HepG2 (cell line): ENCODE measurements around the gene ZNF444. TPM values are rescaled to one million over a fixed set of nuclear protein-coding genes. Genes with fewer than 3 reads are reported as not detected.
A peak's percentile ranks its signal among the peaks of the same experiment; 100 is the strongest.

Experiments
- ARNT2 ChIP-seq: sonication (generic); formaldehyde crosslinking; IDR thresholded peaks from 2 replicates; pipeline ENCODE4 v1.8.0; 2022; ENCODE audit warnings: mild to moderate bottlenecking, low read depth, missing genetic modification reagents, moderate library complexity
- CREB1 ChIP-seq, 2 experiments: fragments of 450-650 bp in 1 of 2; IDR thresholded peaks; 2 replicates each; pipeline ENCODE4 v1.6.1; 2016 to 2017; ENCODE audit warnings: control low read depth in 1 of 2, mild to moderate bottlenecking in 1 of 2, missing compliant biosample characterization in 1 of 2, missing genetic modification characterization in 1 of 2
- ETV5 ChIP-seq: IDR thresholded peaks from 2 replicates; pipeline ENCODE4 v1.6.1; 2018; ENCODE audit warnings: missing biosample characterization, missing genetic modification reagents, inconsistent platforms, borderline replicate concordance
- GABPA ChIP-seq, 2 experiments: IDR thresholded peaks; 2 replicates each; pipeline ENCODE4 v1.6.1; 2011 to 2016; ENCODE audit warnings: low read depth in 2 of 2, low read length in 1 of 2, missing biosample characterization in 1 of 2, missing genetic modification characterization in 1 of 2
- GLI4 ChIP-seq: sonication (generic); formaldehyde crosslinking; IDR thresholded peaks from 2 replicates; pipeline ENCODE4 v1.5.1; 2020; ENCODE audit warnings: missing genetic modification reagents, mild to moderate bottlenecking, moderate library complexity, borderline replicate concordance
- GPN1 ChIP-seq: sonication (generic); formaldehyde crosslinking; IDR thresholded peaks from 2 replicates; pipeline ENCODE4 v1.5.1; 2020; ENCODE audit warnings: missing genetic modification reagents, borderline replicate concordance
- HNRNPUL1 ChIP-seq: fragments of 200-400 bp; formaldehyde crosslinking; IDR thresholded peaks from 2 replicates; pipeline ENCODE4 v1.6.1; 2017; ENCODE audit warnings: low read depth, mild to moderate bottlenecking, low read length, moderate library complexity
- NFE2L2 ChIP-seq: fragments of 150-350 bp; IDR thresholded peaks from 2 replicates; pipeline ENCODE4 v1.6.1; 2014; ENCODE audit warnings: low read length
- RBM22 ChIP-seq: fragments of 200-400 bp; formaldehyde crosslinking; optimal IDR thresholded peaks from 2 replicates; pipeline ENCODE3; 2017; ENCODE audit warnings: mild to moderate bottlenecking, low read length, moderate library complexity
- RCOR2 ChIP-seq: IDR thresholded peaks from 2 replicates; pipeline ENCODE4 v1.6.1; 2016; ENCODE audit warnings: missing biosample characterization, missing genetic modification reagents
- SOX6 ChIP-seq, 2 experiments: fragments of 450-650 bp in 1 of 2; sonication (generic) in 1 of 2; formaldehyde crosslinking in 1 of 2; IDR thresholded peaks; 2 replicates each; pipeline versions ENCODE4 v1.4.0 to v1.6.1; 2017 to 2020; ENCODE audit warnings: antibody characterized with exemption in 1 of 2, mild to moderate bottlenecking in 1 of 2, missing genetic modification reagents in 1 of 2
- ZBTB3 ChIP-seq: sonication (generic); formaldehyde crosslinking; IDR thresholded peaks from 2 replicates; pipeline ENCODE4 v1.4.0; 2020; ENCODE audit warnings: low read depth, mild to moderate bottlenecking, moderate library complexity, missing genetic modification reagents, borderline replicate concordance
- ZKSCAN5 ChIP-seq: sonication (generic); formaldehyde crosslinking; IDR thresholded peaks from 2 replicates; pipeline ENCODE4 v1.5.1; 2020; ENCODE audit warnings: mild to moderate bottlenecking, missing genetic modification reagents
- ZNF556 ChIP-seq: sonication (generic); formaldehyde crosslinking; IDR thresholded peaks from 2 replicates; pipeline ENCODE4 v1.4.0; 2020; ENCODE audit warnings: mild to moderate bottlenecking, missing genetic modification reagents, borderline replicate concordance
- ZNF569 ChIP-seq: sonication (generic); formaldehyde crosslinking; IDR thresholded peaks from 2 replicates; pipeline ENCODE4 v1.5.0; 2020; ENCODE audit warnings: mild to moderate bottlenecking, missing genetic modification reagents, moderate library complexity, borderline replicate concordance
- ZNF713 ChIP-seq: sonication (generic); formaldehyde crosslinking; IDR thresholded peaks from 2 replicates; pipeline ENCODE4 v1.4.0; 2020; ENCODE audit warnings: mild to moderate bottlenecking, missing genetic modification reagents
- ZNF777 ChIP-seq: sonication (generic); formaldehyde crosslinking; IDR thresholded peaks from 2 replicates; pipeline ENCODE4 v1.4.0; 2020; ENCODE audit warnings: missing genetic modification reagents
- ZNF780A ChIP-seq: sonication (generic); formaldehyde crosslinking; IDR thresholded peaks from 2 replicates; pipeline ENCODE4 v1.8.0; 2022; ENCODE audit warnings: mild to moderate bottlenecking, missing genetic modification reagents, moderate library complexity
- polyA plus RNA-seq, 8 experiments: library from polyadenylated mRNA; depleted of rRNA in 3 of 8; stranded (reverse) in 7 of 8; unstranded in 1 of 8; fragments of >200 nt; fragmentation: Illumina TruSeq in 4 of 8; extraction: Trizol in 4 of 8; gene quantifications; 2 replicates each; pipeline versions ENCODE4 v1.2.1 to v1.2.3, GENCODE V29; 2011 to 2016; ENCODE audit warnings: low read depth in 4 of 8, missing spikeins in 1 of 8, mixed read lengths in 1 of 8; ENCODE audit not compliant: insufficient read depth in 1 of 8
- total RNA-seq, 5 experiments: library from RNA; depleted of rRNA; stranded (reverse); fragments of >200 nt; fragmentation: Illumina TruSeq; extraction: Trizol; gene quantifications; 2 replicates each; pipeline ENCODE4 v1.2.3, GENCODE V29; 2016; ENCODE audit warnings: low read depth in 1 of 5
- TF ChIP-seq, protein P1 (sequence below): sonication (generic); formaldehyde crosslinking; IDR thresholded peaks from 2 replicates; pipeline ENCODE4 v1.5.0; 2020; ENCODE audit warnings: missing genetic modification reagents, mild to moderate bottlenecking, borderline replicate concordance
- TF ChIP-seq, protein P2 (sequence below): IDR thresholded peaks from 2 replicates; pipeline ENCODE4 v1.6.1; 2016; ENCODE audit warnings: missing genetic modification reagents, missing compliant biosample characterization
- TF ChIP-seq, protein P3 (sequence below): sonication (generic); formaldehyde crosslinking; IDR thresholded peaks from 2 replicates; pipeline ENCODE4 v1.5.0; 2020; ENCODE audit warnings: mild to moderate bottlenecking, missing genetic modification reagents
- TF ChIP-seq, protein P4 (sequence below): sonication (generic); formaldehyde crosslinking; IDR thresholded peaks from 2 replicates; pipeline ENCODE4 v1.4.0; 2020; ENCODE audit warnings: mild to moderate bottlenecking, missing genetic modification reagents
- TF ChIP-seq, protein P5 (sequence below): sonication (generic); formaldehyde crosslinking; IDR thresholded peaks from 2 replicates; pipeline ENCODE4 v1.4.0; 2020; ENCODE audit warnings: missing genetic modification reagents

Gene ZNF444
- total and polyA plus RNA-seq, 2 of the 13 experiments (the other 11 are each of a cell fraction or from before 2014, with no cell fraction given): 27.4 to 30.3 TPM

DNA sequence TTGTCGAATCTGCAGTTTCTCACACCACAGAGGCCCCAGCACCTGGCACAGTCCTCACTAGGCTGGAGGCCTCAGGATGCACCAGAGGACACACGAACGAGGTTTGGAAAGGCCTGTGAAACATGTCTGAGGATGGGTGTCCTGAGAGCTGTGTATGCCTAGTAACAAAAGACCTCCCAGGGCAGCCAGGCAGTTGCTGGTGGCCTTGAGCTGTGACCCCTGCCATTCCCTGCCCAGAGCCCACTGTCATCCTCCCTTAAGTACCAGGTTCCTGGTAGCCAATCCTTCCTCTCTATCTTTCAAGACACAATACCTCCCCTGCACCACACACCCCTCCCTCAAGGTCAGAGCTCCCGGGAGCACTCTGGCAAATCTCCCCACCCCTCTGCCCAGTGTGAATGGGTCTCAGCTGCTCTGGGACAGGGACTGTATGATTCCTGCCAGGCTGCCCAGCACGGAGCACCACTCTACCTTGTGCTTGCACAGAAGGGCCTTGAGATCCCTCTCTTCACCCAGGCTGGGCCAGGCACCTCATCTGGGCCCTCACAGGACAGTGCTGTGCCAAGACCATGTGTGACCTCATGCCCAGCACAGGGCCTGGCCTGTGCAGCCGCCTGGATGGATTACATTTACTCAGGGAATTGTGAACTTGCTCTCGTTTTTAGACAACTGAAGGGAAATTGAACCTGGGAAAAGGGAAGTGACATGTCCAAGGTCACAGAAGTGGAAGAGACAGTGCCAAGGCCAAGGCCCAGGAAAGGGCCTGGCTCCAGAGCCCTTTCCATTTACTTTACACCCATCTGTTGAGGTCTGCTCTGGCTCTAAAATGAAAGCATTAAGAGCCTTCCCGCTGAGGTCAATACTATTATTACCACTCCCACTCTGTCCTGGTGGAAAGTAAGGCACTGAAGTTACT is 22.2 kb upstream of the ZNF444 start (continued):
- TF ChIP-seq CREB1 (IDR thresholded peaks at IDR 0.05) (no peak), CREB1 (CRISPR knock-in tag; IDR thresholded peaks at IDR 0.05) (no peak), SOX6 (IDR thresholded peaks at IDR 0.05) (no peak), SOX6 (CRISPR knock-in tag; IDR thresholded peaks at IDR 0.05) (0 out of 2 replicates have a peak, but pooled peaks have one; percentile 29), ZNF780A (CRISPR knock-in tag) (no peak), NFE2L2 (no peak), GABPA (IDR thresholded peaks at IDR 0.05; ENCODE audit: low read depth, low read length) (no peak), GABPA (CRISPR knock-in tag; IDR thresholded peaks at IDR 0.05; ENCODE audit: low read depth) (0 out of 2 replicates have a peak, but pooled peaks have one; percentile 11), ZNF569 (CRISPR knock-in tag) (no peak), RBM22 (peak; percentile 27), GPN1 (CRISPR knock-in tag) (no peak), ZBTB3 (CRISPR knock-in tag) (no peak), RCOR2 (CRISPR knock-in tag) (no peak), HNRNPUL1 (no peak), ZNF777 (CRISPR knock-in tag) (no peak), ZNF713 (CRISPR knock-in tag) (no peak), ZKSCAN5 (CRISPR knock-in tag) (no peak), GLI4 (CRISPR knock-in tag) (no peak), ARNT2 (0 out of 2 replicates have a peak, but pooled peaks have one; percentile 24), ETV5 (CRISPR knock-in tag) (no peak), ZNF556 (CRISPR knock-in tag) (no peak)
- TF ChIP-seq, protein P1, sequence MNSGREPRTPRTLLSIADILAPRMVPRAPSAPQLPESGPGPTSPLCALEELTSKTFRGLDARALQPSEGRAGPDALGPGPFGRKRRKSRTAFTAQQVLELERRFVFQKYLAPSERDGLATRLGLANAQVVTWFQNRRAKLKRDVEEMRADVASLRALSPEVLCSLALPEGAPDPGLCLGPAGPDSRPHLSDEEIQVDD: no peak
- TF ChIP-seq, protein P2, sequence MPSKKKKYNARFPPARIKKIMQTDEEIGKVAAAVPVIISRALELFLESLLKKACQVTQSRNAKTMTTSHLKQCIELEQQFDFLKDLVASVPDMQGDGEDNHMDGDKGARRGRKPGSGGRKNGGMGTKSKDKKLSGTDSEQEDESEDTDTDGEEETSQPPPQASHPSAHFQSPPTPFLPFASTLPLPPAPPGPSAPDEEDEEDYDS: no peak
- TF ChIP-seq, protein P3, sequence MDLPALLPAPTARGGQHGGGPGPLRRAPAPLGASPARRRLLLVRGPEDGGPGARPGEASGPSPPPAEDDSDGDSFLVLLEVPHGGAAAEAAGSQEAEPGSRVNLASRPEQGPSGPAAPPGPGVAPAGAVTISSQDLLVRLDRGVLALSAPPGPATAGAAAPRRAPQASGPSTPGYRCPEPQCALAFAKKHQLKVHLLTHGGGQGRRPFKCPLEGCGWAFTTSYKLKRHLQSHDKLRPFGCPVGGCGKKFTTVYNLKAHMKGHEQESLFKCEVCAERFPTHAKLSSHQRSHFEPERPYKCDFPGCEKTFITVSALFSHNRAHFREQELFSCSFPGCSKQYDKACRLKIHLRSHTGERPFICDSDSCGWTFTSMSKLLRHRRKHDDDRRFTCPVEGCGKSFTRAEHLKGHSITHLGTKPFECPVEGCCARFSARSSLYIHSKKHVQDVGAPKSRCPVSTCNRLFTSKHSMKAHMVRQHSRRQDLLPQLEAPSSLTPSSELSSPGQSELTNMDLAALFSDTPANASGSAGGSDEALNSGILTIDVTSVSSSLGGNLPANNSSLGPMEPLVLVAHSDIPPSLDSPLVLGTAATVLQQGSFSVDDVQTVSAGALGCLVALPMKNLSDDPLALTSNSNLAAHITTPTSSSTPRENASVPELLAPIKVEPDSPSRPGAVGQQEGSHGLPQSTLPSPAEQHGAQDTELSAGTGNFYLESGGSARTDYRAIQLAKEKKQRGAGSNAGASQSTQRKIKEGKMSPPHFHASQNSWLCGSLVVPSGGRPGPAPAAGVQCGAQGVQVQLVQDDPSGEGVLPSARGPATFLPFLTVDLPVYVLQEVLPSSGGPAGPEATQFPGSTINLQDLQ (CRISPR knock-in tag): no peak
- TF ChIP-seq, protein P4, sequence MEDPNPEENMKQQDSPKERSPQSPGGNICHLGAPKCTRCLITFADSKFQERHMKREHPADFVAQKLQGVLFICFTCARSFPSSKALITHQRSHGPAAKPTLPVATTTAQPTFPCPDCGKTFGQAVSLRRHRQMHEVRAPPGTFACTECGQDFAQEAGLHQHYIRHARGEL (CRISPR knock-in tag): no peak
- TF ChIP-seq, protein P5, sequence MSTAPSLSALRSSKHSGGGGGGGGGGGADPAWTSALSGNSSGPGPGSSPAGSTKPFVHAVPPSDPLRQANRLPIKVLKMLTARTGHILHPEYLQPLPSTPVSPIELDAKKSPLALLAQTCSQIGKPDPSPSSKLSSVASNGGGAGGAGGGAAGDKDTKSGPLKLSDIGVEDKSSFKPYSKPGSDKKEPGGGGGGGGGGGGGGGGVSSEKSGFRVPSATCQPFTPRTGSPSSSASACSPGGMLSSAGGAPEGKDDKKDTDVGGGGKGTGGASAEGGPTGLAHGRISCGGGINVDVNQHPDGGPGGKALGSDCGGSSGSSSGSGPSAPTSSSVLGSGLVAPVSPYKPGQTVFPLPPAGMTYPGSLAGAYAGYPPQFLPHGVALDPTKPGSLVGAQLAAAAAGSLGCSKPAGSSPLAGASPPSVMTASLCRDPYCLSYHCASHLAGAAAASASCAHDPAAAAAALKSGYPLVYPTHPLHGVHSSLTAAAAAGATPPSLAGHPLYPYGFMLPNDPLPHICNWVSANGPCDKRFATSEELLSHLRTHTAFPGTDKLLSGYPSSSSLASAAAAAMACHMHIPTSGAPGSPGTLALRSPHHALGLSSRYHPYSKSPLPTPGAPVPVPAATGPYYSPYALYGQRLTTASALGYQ: no peak
